GM12872 (cell line): ENCODE data around the gene NXN.

ENCODE experiments used
- TF ChIP-seq, protein P1 (sequence below): IDR thresholded peaks from 3 replicates; pipeline ENCODE4 v1.5.1; 2011; ENCODE audit warnings: low read depth, mild to moderate bottlenecking, low read length, moderate library complexity; ENCODE audit not compliant: insufficient read depth

Gene NXN

GRCh38 chr17:794876-795275 is 184.7 kb downstream of the NXN start:
- TF ChIP-seq, protein P1, sequence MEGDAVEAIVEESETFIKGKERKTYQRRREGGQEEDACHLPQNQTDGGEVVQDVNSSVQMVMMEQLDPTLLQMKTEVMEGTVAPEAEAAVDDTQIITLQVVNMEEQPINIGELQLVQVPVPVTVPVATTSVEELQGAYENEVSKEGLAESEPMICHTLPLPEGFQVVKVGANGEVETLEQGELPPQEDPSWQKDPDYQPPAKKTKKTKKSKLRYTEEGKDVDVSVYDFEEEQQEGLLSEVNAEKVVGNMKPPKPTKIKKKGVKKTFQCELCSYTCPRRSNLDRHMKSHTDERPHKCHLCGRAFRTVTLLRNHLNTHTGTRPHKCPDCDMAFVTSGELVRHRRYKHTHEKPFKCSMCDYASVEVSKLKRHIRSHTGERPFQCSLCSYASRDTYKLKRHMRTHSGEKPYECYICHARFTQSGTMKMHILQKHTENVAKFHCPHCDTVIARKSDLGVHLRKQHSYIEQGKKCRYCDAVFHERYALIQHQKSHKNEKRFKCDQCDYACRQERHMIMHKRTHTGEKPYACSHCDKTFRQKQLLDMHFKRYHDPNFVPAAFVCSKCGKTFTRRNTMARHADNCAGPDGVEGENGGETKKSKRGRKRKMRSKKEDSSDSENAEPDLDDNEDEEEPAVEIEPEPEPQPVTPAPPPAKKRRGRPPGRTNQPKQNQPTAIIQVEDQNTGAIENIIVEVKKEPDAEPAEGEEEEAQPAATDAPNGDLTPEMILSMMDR, result peak; percentile 68

DNA sequence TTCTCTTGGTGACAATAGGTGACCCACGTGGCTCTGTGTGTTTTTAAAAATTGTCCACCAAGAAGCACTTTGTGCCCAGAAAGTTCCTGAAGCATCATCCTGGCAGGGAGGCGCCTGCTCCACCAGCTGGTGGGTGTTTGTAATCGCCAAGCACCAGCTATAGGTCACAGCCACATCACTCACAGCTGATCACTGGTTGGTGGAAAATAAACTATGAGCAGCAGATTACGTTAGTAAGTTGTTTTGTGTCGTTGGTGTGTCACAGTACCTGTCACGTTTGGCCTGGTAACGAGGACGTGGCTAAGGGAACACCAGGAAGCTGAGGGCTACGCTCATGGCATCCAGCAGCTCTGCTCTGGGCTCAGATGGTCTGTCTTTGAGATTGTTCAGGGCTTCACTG is 187.3 kb downstream of the NXN start:
- TF ChIP-seq, protein P1, result no peak

DNA sequence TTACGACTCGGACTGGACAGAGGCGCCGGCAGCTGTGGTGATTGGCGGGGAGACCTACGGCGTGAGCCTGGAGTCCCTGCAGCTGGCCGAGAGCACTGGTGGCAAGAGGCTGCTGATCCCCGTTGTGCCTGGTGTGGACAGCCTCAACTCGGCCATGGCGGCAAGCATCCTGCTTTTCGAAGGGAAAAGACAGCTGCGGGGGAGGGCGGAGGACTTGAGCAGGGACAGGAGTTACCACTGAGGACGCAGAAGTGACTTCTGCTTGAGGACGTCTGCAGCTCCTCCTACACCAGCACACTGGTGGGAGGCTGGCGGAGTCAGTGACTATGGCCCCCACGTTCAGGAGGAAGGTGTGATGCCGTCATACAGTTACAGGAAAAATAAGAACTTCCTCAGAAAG is 187.7 kb downstream of the NXN start:
- TF ChIP-seq, protein P1, result no peak

DNA sequence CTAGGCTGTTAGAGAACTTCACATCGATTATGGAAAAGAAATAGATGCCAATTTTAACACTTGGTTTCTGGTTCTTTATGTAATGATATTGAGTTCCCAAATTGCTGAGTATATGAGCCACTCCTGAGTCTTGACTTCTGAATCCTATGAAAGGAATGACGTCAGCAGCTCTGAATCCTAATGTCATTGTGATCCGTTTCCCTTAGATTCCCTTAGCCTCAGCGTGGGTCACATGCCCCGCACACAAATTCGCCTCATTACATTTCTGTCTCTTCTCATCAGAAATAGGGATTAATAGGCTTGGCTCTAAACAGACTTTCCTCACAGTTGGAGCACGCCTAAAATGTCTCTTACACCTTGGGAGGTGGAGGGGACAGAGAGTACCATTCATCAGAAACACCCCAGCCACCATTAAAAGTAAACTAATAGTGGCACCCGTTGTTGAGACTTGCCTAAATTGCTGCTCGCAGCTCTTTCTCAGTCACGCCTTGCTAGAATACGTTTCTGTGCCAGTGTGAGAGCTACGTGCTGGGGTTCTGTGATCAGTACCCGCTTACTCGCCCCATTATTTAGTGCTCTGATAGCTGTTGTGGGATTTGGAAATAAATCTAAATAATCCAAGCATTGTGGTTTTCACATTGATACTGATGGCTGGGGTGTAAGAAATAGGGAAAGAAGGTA is 190.3 kb downstream of the NXN start:
- TF ChIP-seq, protein P1, result no peak

GRCh38 chr17:788551-788950 is 191.0 kb downstream of the NXN start:
- TF ChIP-seq, protein P1, result no peak

DNA sequence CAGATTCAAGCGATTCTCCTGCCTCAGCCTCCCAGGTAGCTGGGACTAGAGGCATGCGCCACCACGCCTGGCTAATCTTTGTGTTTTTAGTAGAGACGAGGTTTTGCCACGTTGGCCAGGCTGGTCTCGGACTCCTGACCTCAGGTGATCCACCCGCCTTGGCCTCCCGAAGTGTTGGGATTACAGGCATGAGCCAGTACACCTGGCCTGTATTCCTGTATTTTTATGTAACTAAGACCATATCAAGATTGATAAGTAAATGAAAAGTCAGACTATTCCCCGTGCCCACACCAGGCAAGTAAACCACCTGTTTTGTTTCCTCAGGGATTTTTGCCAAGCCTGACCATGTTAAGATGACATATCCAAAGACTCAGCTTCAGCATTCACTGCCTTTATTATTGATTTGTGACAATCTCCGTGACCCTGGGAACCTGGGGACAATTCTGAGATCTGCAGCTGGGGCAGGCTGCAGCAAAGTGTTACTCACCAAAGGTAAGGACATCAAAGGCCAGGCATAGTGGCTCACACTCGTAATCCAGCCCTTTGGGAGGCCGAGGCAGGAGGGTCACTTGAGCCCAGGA is 191.8 kb downstream of the NXN start:
- TF ChIP-seq, protein P1, result no peak

DNA sequence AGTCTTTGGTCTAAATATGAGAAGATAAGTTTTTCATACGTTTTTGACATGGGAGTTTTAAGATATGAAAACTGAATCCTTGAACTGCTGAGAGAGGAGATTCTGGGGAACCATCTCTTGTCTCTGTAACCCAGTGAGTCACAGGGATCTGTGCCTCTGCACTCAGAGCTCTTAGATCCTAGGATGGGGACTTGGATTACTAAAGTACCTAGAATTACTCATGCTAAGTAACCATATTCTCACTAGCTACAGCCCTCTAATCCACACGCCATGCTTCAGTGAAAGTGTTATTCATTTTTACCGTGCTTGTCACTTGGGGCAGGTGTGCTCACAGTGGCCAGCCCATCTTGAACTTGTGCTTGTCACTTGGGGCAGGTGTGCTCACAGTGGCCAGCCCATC is 195.4 kb downstream of the NXN start:
- TF ChIP-seq, protein P1, result no peak
